Stimulated activated CD8-positive, alpha-beta memory T cell treated with anti-CD3 and anti-CD28 coated beads, Interleukin-7, amount 100 ng/mL, for 48 hours (primary cell): ENCODE measurements around the gene KDELR3.

Experiments used
- DNase-seq, 2 donors: peaks; one replicate each; pipeline ENCODE4 v3.0.0-alpha.2; 2020; ENCODE audit warnings: low read depth in 1 of 2; ENCODE audit errors: extremely low read depth in 1 of 2

The KDELR3 gene

GRCh38 chr22:38437416-38437815, 30.5 kb upstream of the KDELR3 start:
- DNase-seq, result no peak

GRCh38 chr22:38440747-38441350, 27.0 kb upstream of the KDELR3 start:
- no peak for DNase-seq

- DNase-seq, result no peak
Measured at GRCh38 chr22:38441620-38442287, 26.1 kb upstream of the KDELR3 start.

GRCh38 chr22:38442967-38443627, 24.8 kb upstream of the KDELR3 start:
- DNase-seq, result no peak

GRCh38 chr22:38443628-38444521, 24.0 kb upstream of the KDELR3 start:
- DNase-seq, result no peak

GRCh38 chr22:38444783-38445182, 23.1 kb upstream of the KDELR3 start:
- no peak for DNase-seq

GRCh38 chr22:38446018-38446601, 21.8 kb upstream of the KDELR3 start:
- no peak for DNase-seq

GRCh38 chr22:38448945-38449745, 18.8 kb upstream of the KDELR3 start:
- no peak for DNase-seq

GRCh38 chr22:38449776-38450175, 18.1 kb upstream of the KDELR3 start:
- DNase-seq, result no peak

GRCh38 chr22:38450234-38450797, 17.6 kb upstream of the KDELR3 start:
- no peak for DNase-seq

GRCh38 chr22:38451404-38451803, 16.5 kb upstream of the KDELR3 start:
- DNase-seq, result no peak

- DNase-seq, result no peak
Measured at GRCh38 chr22:38451864-38452263, 16.0 kb upstream of the KDELR3 start.

GRCh38 chr22:38452373-38453065, 15.4 kb upstream of the KDELR3 start:
- no peak for DNase-seq

- DNase-seq, result no peak
Measured at GRCh38 chr22:38453066-38453672, 14.7 kb upstream of the KDELR3 start.

- DNase-seq, result no peak
Measured at GRCh38 chr22:38453996-38454352, 13.9 kb upstream of the KDELR3 start.

GRCh38 chr22:38454353-38455075, 13.4 kb upstream of the KDELR3 start:
- no peak for DNase-seq

- no peak for DNase-seq
Measured at GRCh38 chr22:38455076-38455529, 12.8 kb upstream of the KDELR3 start, which contains the start of gene KCNJ4. KCNJ4 (minus strand) TSS chr22:38455199; CDS start chr22:38428132, 27,067 bp downstream.
